Heart left ventricle (tissue), 16 donors: ENCODE data around the gene SLC23A3. TPM values are rescaled to one million over a fixed set of nuclear protein-coding genes. Genes with fewer than 3 reads are reported as not detected.

Source experiments
- ATAC-seq, 4 donors: fragments of 200-7000 bp; cut with Tn5 transposase; one replicate each; pipeline ENCODE4 v1.9.1; 2020 to 2022; ENCODE audit warnings: moderate library complexity in 4 of 4, mild to moderate bottlenecking in 3 of 4, moderate number of reproducible peaks in 1 of 4
- DNase-seq, 5 donors: peaks; one replicate each; pipeline ENCODE4 v3.0.0-alpha.2; 2020
- H3K27ac ChIP-seq, 12 donors: fragments of 200-600 bp; sonication (generic) in 4 of 12; one replicate each; pipeline versions ENCODE4 v1.5.0 to v1.8.0; 2016 to 2022; ENCODE audit warnings: mild to moderate bottlenecking in 2 of 12
- H3K27me3 ChIP-seq, 9 donors: fragments of 200-600 bp; sonication (generic) in 2 of 9; one replicate each; pipeline versions ENCODE4 v1.5.1 to v1.8.0; 2016 to 2022; ENCODE audit warnings: mild to moderate bottlenecking in 3 of 9
- H3K36me3 ChIP-seq, 9 donors: fragments of 200-600 bp; sonication (generic) in 2 of 9; one replicate each; pipeline versions ENCODE4 v1.5.0 to v1.8.0; 2018 to 2022; ENCODE audit warnings: mild to moderate bottlenecking in 2 of 9
- H3K4me1 ChIP-seq, 12 donors: fragments of 200-600 bp; sonication (generic) in 4 of 12; one replicate each; pipeline versions ENCODE4 v1.5.0 to v1.8.0; 2016 to 2022; ENCODE audit warnings: mild to moderate bottlenecking in 3 of 12
- H3K4me3 ChIP-seq, 12 donors: fragments of 200-600 bp; sonication (generic) in 4 of 12; one replicate each; pipeline versions ENCODE4 v1.5.0 to v1.8.0; 2017 to 2022; ENCODE audit warnings: mild to moderate bottlenecking in 9 of 12, moderate library complexity in 4 of 12
- H3K9me3 ChIP-seq, 12 donors: fragments of 200-600 bp; sonication (generic) in 4 of 12; one replicate each; pipeline versions ENCODE4 v1.5.0 to v1.8.0; 2016 to 2022; ENCODE audit warnings: mild to moderate bottlenecking in 1 of 12
- CTCF ChIP-seq, 12 donors: fragments of 200-600 bp; sonication (generic) in 4 of 12; IDR thresholded peaks; one replicate each; pipeline versions ENCODE4 v1.5.0 to v1.8.0; 2018 to 2022; ENCODE audit warnings: antibody characterized with exemption in 12 of 12, mild to moderate bottlenecking in 5 of 12
- POLR2A ChIP-seq, 2 donors: fragments of 450-650 bp; IDR thresholded peaks; one replicate each; pipeline ENCODE4 v1.6.1; 2017; ENCODE audit warnings: antibody characterized with exemption in 2 of 2, mild to moderate bottlenecking in 2 of 2, moderate library complexity in 2 of 2
- WGBS, 4 donors: extraction: QIAGEN DNeasy Blood & Tissue Kit in 2 of 4; methylation state at CpG; one replicate each; pipeline versions ENCODE4 v1.1.5 to v1.1.7; 2013 to 2018; 5-methylcytosine and 5-hydroxymethylcytosine counted together
- intact Hi-C, 10 donors: fragments of 100-400 bp; cut with DNase I; formaldehyde crosslinking; loops; one replicate each; pipeline versions ENCODE4 v1.11.1 to v1.14.2; 2022
- polyA plus RNA-seq, 2 donors: library from polyadenylated mRNA; stranded (reverse); fragments of 200-250 nt; gene quantifications; one replicate each; pipeline ENCODE4 v1.2.3, GENCODE V29; 2013
- total RNA-seq, 9 donors: library from RNA; depleted of rRNA in 2 of 9; stranded (reverse); fragments of >200 nt in 2 of 9; fragmentation: NEBNext Ultra II Directional in 3 of 9; extraction: Animal tissue kit (Norgen Biotek cat#: 25700) in 3 of 9; gene quantifications; one replicate each; pipeline versions ENCODE4 v1.1.0 to v1.2.4, GENCODE V29; 2016 to 2023
- donor health status: ischemic (EF 13 %, LVEDD 7.1; RV severe dilation, severe dysfunction).
- donor health status: healthy with polysubstance abuse.
- donor health status: DM: no; HTN: yes; CAD: no.
- donor health status: DM: no; HTN: no; CAD: no.
- donor health status: ischemic (EF 25% LVEDD 6.9; RV normal size, moderate dysfunction).
- donor health status: ischemic (EF 25% LVEDD 5.7; RV mildly dilated, moderate dysfunction).
- donor health status: healthy.
- donor health status: DM: yes; HTN: yes; CAD: no.
- donor health status: ischemic (EF 35%, LVEDD 5.7; RV mildly dilated, moderate dysfunction).
- donor health status: nonischemic (EF 11% LVEDD 7.7; RV severe dilation, severe dysfunction).
- donor health status: DM: yes; HTN: yes; CAD: no.
- donor health status: PGD.
- donor health status: ischemic (EF 29% LVEDD 5.4; RV normal size, mild dysfunction).
- donor health status: nonischemic (EF 23%, LVEDD 6.1; RV moderate dilation, normal function).

The SLC23A3 gene
- total and polyA plus RNA-seq, 11 donors = 0.12 to 0.92 (median 0.44) TPM; not detected in 1

- intact Hi-C loops = loop anchor here in 7 of 10 donors (5.0 kb wide), 3 partner anchors 37 to 47 kb away; partner anchors contain the start of genes NHEJ1 (in 3 of the 7) and SLC23A3 (in 3 of the 7)
- H3K36me3 ChIP-seq = peaks cover 0 to 63% (median 53%) of the 10 kb centered on the region in 9 donors
- no peak overlapping the region for H3K4me3 ChIP-seq
- no peaks in the 10 kb centered on the region for H3K9me3 ChIP-seq
- H3K4me1 ChIP-seq = peaks cover 0 to 25% (median 17%) of the 10 kb centered on the region in 12 donors
- DNase-seq (peak in 1 of 5 donors; percentile 4), ATAC-seq (no peak)
- WGBS, 4 donors = 77 to 81% (median 80%) methylated on average over 13 to 18 of the region's 18 CpGs
- no peaks in the 10 kb centered on the region for H3K27me3 ChIP-seq
- TF ChIP-seq POLR2A (IDR thresholded peaks at IDR 0.05) = no peak
- no peak overlapping the region for H3K27ac ChIP-seq
Measured at GRCh38 chr2:219209236-219210195, 39.7 kb upstream of the SLC23A3 start.

- peaks cover 0 to 49% (median 39%) of the 10 kb centered on the region in 9 donors for H3K36me3 ChIP-seq
- H3K9me3 ChIP-seq = no peaks in the 10 kb centered on the region
- no peak for TF ChIP-seq POLR2A (IDR thresholded peaks at IDR 0.05)
- TF ChIP-seq CTCF (IDR thresholded peaks at IDR 0.05) = no peak
- peak in 1 of 5 donors; percentile 6 for DNase-seq
- H3K4me3 ChIP-seq = peak overlapping the region in 3 of 12 donors; percentile 72 to 95 (median 77)
- 73 to 76% (median 74%) methylated on average over 17 of the region's 17 CpGs for WGBS, 4 donors
- peaks cover 0 to 25% (median 17%) of the 10 kb centered on the region in 12 donors for H3K4me1 ChIP-seq
- ATAC-seq = no peak
- intact Hi-C loops = loop anchor here in 8 of 10 donors (2.0 to 5.0 kb wide), 7 partner anchors 29 to 47 kb away; partner anchors contain the start of genes NHEJ1 (in 4 of the 8), SLC23A3 (in 3 of the 8), CNPPD1 (in 1 of the 8) and RETREG2 (in 1 of the 8)
- peak overlapping the region in 9 of 12 donors; percentile 86 to 98 (median 96) for H3K27ac ChIP-seq
- no peaks in the 10 kb centered on the region for H3K27me3 ChIP-seq
Measured at GRCh38 chr2:219207884-219208740, 38.3 kb upstream of the SLC23A3 start.

- H3K27me3 ChIP-seq = no peaks in the 10 kb centered on the region
- 19 to 24% (median 20%) methylated on average over 19 to 22 of the region's 22 CpGs for WGBS, 4 donors
- H3K36me3 ChIP-seq = peaks cover 0 to 41% (median 33%) of the 10 kb centered on the region in 9 donors
- TF ChIP-seq CTCF (IDR thresholded peaks at IDR 0.05) (no peak), POLR2A (IDR thresholded peaks at IDR 0.05) (no peak)
- H3K9me3 ChIP-seq = no peaks in the 10 kb centered on the region
- DNase-seq = no peak
- peak overlapping the region; percentile 36 to 95 (median 71) for H3K4me3 ChIP-seq
- H3K4me1 ChIP-seq = peaks cover 0 to 25% (median 17%) of the 10 kb centered on the region in 12 donors
- intact Hi-C loops = loop anchor here in 8 of 10 donors (2.0 to 5.0 kb wide), 7 partner anchors 29 to 47 kb away; partner anchors contain the start of genes NHEJ1 (in 4 of the 8), SLC23A3 (in 3 of the 8), CNPPD1 (in 1 of the 8) and RETREG2 (in 1 of the 8)
- no peak for ATAC-seq
- H3K27ac ChIP-seq = peak overlapping the region; percentile 80 to 99 (median 96)
Measured at GRCh38 chr2:219207134-219207883, 37.5 kb upstream of the SLC23A3 start.
